Stomach (tissue), 9 donors: ENCODE measurements around the gene KIF14. TPM values are rescaled to one million over a fixed set of nuclear protein-coding genes. Genes with fewer than 3 reads are reported as not detected.

ENCODE experiments used
- DNase-seq, 2 donors: peaks; one replicate each; pipeline versions ENCODE4 v3.0.0 to v3.0.0-alpha.2; 2013 to 2019
- H3K27ac ChIP-seq, 5 donors: fragments of 200-600 bp in 4 of 5; sonication (generic) in 4 of 5; one replicate each; pipeline ENCODE4 v1.5.1; 2013 to 2019; ENCODE audit warnings: mild to moderate bottlenecking in 1 of 5, moderate library complexity in 1 of 5
- H3K27me3 ChIP-seq, 3 donors: fragments of 200-600 bp; sonication (generic); one replicate each; pipeline ENCODE4 v1.5.1; 2017 to 2019; ENCODE audit warnings: mixed run types in 1 of 3
- H3K36me3 ChIP-seq, 4 donors: fragments of 200-600 bp; sonication (generic); 1 replicate in 3 of 4; 2 replicates in 1 of 4; pipeline ENCODE4 v1.5.1; 2016 to 2019
- H3K4me1 ChIP-seq, 4 donors: fragments of 200-600 bp; sonication (generic); one replicate each; pipeline ENCODE4 v1.5.1; 2016 to 2019
- H3K4me3 ChIP-seq, 4 donors: fragments of 200-600 bp; sonication (generic) in 3 of 4; one replicate each; pipeline ENCODE4 v1.5.1; 2016 to 2019; ENCODE audit warnings: mild to moderate bottlenecking in 1 of 4
- H3K9me3 ChIP-seq, 4 donors: fragments of 200-600 bp; sonication (generic); one replicate each; pipeline ENCODE4 v1.5.1; 2016 to 2019
- CTCF ChIP-seq, 7 experiments: fragments of 450-650 bp in 4 of 7; fragments of 200-600 bp in 3 of 7; sonication (generic) in 3 of 7; IDR thresholded peaks; one replicate each; pipeline ENCODE4 v1.5.1; 2016 to 2019; ENCODE audit warnings: antibody characterized with exemption in 7 of 7, control low read depth in 2 of 7, mild to moderate bottlenecking in 1 of 7
- EP300 ChIP-seq: sonication (generic); formaldehyde crosslinking; IDR thresholded peaks from one replicate; pipeline ENCODE4 v1.6.1; 2017; ENCODE audit warnings: antibody characterized with exemption
- POLR2A ChIP-seq, 4 donors: fragments of 450-650 bp; IDR thresholded peaks; one replicate each; pipeline ENCODE4 v1.6.1; 2016; ENCODE audit warnings: antibody characterized with exemption in 4 of 4, control low read depth in 2 of 4, mild to moderate bottlenecking in 1 of 4, moderate library complexity in 1 of 4
- POLR2AphosphoS5 ChIP-seq, 3 donors: sonication (generic); formaldehyde crosslinking; IDR thresholded peaks; one replicate each; pipeline ENCODE4 v1.6.1; 2016; ENCODE audit warnings: antibody characterized with exemption in 3 of 3
- WGBS, 5 donors: extraction: QIAGEN DNeasy Blood & Tissue Kit in 3 of 5; methylation state at CpG; one replicate each; pipeline versions ENCODE4 v1.1.5 to v1.1.7; 2013 to 2018; 5-methylcytosine and 5-hydroxymethylcytosine counted together
- intact Hi-C: fragments of 100-400 bp; cut with DNase I; formaldehyde crosslinking; loops from one replicate; pipeline ENCODE4 v1.15.1; 2023; ENCODE audit warnings: low total_unique reads
- polyA plus RNA-seq, 3 donors: library from polyadenylated mRNA; stranded (reverse); fragments of 200-250 nt; gene quantifications; one replicate each; pipeline ENCODE4 v1.2.3, GENCODE V29; 2013
- total RNA-seq, 5 donors: library from RNA; depleted of rRNA; stranded (reverse); fragments of >200 nt; gene quantifications; one replicate each; pipeline versions ENCODE4 v1.1.0 to v1.2.3, GENCODE V29; 2014 to 2016
- donor health status: healthy with polysubstance abuse.
- donor health status: Bipolar disorder and iron deficiency.
- donor health status: healthy.

KIF14 gene
- total and polyA plus RNA-seq, 8 donors = 0.25 to 2.2 (median 0.63) TPM; not detected in 1

GRCh38 chr1:200535605-200536004, 84.9 kb downstream of the KIF14 start:
- WGBS, 5 donors = 40 to 62% (median 48%) methylated on average over 4 of the region's 4 CpGs
- intact Hi-C loops = no loop called here
- DNase-seq = peak; percentile 53 to 73

DNA sequence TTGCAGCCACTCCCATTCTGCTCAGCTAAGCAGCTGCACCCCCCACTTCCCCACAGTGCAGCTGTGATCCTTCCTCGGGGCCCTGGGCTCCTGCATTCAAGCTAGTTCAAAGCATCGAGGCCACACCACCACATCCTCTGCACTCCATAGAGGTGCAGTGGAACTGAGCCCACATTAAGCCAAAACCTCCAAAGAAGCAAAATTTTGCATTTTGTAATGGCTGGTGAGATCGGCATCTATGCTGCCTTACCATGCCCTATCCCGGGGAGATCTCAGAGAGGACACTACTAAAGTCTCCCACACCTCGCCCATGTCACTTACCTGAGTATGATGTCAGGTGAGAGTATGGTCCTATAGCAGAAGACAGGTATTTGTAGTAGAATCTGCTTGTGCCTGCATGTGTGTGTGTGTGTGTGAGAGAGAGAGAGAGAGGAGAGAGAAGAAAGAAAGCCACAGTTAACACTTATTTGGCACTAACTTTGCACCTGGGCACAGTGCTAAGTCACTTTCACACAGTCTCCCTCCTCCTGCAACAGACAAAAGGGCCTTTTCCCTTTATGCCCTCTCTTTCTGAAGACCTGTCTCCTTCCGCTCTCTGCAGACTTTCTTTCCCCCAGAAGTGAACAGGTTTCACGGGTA, 89.8 kb downstream of the KIF14 start:
- Histone ChIP-seq H3K36me3 (no peaks in the 10 kb centered on the region), H3K27me3 (no peaks in the 10 kb centered on the region), H3K9me3 (no peaks in the 10 kb centered on the region), H3K27ac (no peak overlapping the region), H3K4me3 (no peak overlapping the region), H3K4me1 (no peaks in the 10 kb centered on the region)
- no peak for TF ChIP-seq POLR2A (IDR thresholded peaks at IDR 0.05)
- TF ChIP-seq POLR2AphosphoS5 (IDR thresholded peaks at IDR 0.05) = no peak
- TF ChIP-seq EP300 = no peak
- TF ChIP-seq CTCF (IDR thresholded peaks at IDR 0.05) = no peak
- WGBS, 5 donors = 55 to 80% (median 57%) methylated on average over 5 to 7 of the region's 7 CpGs
- intact Hi-C loops = no loop called here
- DNase-seq = peak in 1 of 2 donors; percentile 62

More at GRCh38 chr1:200535605-200536004, 84.9 kb downstream of the KIF14 start:
- no peak overlapping the region for H3K4me3 ChIP-seq
- H3K9me3 ChIP-seq = no peaks in the 10 kb centered on the region
- TF ChIP-seq CTCF (IDR thresholded peaks at IDR 0.05) (no peak), POLR2AphosphoS5 (IDR thresholded peaks at IDR 0.05) (peak in 1 of 3 donors; percentile 6)
- no peaks in the 10 kb centered on the region for H3K4me1 ChIP-seq
- no peaks in the 10 kb centered on the region for H3K36me3 ChIP-seq
- H3K27me3 ChIP-seq = no peaks in the 10 kb centered on the region
- H3K27ac ChIP-seq = peak overlapping the region in 1 of 5 donors; percentile 13

DNA sequence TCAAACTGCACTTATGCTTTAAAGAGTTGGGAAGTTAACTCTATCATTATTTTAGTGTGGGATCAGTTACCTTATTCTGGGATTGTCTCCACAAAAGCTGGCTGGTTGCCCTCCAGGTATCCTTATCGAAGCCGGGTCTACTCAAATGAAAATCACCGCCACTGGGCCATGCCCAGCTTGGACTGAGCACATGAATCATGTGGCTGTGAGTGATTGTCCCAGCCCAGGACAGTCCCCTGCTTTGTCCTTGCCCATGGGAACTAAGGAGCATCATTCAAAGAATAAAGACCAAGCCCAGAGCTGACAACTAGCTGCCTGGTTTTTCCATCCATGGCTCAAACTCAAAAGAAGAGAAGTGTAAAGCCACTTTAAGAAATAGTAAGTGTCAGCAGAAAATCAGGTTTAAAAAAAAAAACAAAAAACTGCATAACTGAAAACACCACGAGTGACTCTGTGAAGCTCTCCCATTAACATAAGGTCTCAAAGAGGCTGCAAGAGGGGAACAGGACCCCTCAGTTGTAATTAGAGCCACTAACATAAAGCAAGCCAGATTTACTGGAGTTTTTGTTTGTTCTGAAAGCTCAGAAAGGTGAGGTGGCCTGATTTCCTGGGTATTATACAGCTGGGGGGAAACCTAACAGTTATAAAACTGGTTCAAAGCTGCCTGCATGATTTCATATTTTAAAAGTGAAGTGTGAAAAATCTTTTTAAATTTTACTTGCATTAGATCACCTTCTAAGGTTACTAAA, 91.5 kb downstream of the KIF14 start:
- TF ChIP-seq EP300 (no peak), CTCF (IDR thresholded peaks at IDR 0.05) (no peak), POLR2A (IDR thresholded peaks at IDR 0.05) (no peak), POLR2AphosphoS5 (IDR thresholded peaks at IDR 0.05) (no peak)
- DNase-seq = no peak
- intact Hi-C loops = no loop called here

GRCh38 chr1:200527670-200528069, 92.9 kb downstream of the KIF14 start:
- Histone ChIP-seq H3K9me3 (no peaks in the 10 kb centered on the region), H3K4me1 (peaks cover 0 to 8% (median 0%) of the 10 kb centered on the region in 4 donors), H3K4me3 (no peak overlapping the region), H3K27me3 (no peaks in the 10 kb centered on the region), H3K36me3 (no peaks in the 10 kb centered on the region), H3K27ac (no peak overlapping the region)
- DNase-seq = no peak
- no peak for TF ChIP-seq POLR2AphosphoS5 (IDR thresholded peaks at IDR 0.05)
- TF ChIP-seq POLR2A (IDR thresholded peaks at IDR 0.05) = no peak
- 87 to 93% (median 91%) methylated on average over 4 of the region's 4 CpGs for WGBS, 5 donors
- intact Hi-C loops = no loop called here

More for the DNA sequence above, 91.5 kb downstream of the KIF14 start:
- Histone ChIP-seq H3K36me3 (no peaks in the 10 kb centered on the region), H3K27me3 (no peaks in the 10 kb centered on the region), H3K4me1 (peaks cover 0 to 8% (median 0%) of the 10 kb centered on the region in 4 donors), H3K27ac (no peak overlapping the region), H3K9me3 (no peaks in the 10 kb centered on the region), H3K4me3 (no peak overlapping the region)
- WGBS, 5 donors = 62 to 76% (median 66%) methylated on average over 4 of the region's 4 CpGs
